Hair follicular keratinocyte (primary cell): ENCODE results near the gene CYTL1. TPM values are rescaled to one million over a fixed set of nuclear protein-coding genes. Genes with fewer than 3 reads are reported as not detected.

Experiments used
- total RNA-seq: library from RNA; depleted of rRNA; stranded (reverse); fragments of >200 nt; gene quantifications from 2 replicates; pipeline ENCODE4 v1.2.3, GENCODE V29; 2015

Gene CYTL1, protein sequence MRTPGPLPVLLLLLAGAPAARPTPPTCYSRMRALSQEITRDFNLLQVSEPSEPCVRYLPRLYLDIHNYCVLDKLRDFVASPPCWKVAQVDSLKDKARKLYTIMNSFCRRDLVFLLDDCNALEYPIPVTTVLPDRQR
- 0.55 TPM in 1 of 2 replicates, not detected in the other for total RNA-seq

DNA sequence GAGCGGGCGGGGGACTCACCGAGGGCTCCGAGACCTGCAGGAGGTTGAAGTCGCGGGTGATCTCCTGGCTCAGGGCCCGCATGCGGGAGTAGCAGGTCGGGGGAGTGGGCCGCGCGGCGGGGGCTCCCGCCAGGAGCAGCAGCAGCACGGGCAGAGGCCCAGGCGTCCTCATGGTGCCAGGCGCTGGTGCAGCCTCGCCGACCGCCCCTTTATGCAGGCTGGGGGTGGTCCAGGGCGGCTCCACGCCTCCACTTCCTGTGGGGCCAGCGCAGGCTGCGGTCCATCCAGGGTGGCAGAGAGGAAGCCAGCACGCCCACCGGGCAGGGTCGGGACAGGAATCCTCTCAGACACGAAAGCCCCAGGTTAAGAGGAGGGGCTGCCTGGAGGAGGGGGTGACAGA, at the start of gene CYTL1:
CYTL1 (minus strand) TSS at position 185 of the 400 bp plus-strand sequence; CDS start at position 172, 13 bp downstream.

DNA sequence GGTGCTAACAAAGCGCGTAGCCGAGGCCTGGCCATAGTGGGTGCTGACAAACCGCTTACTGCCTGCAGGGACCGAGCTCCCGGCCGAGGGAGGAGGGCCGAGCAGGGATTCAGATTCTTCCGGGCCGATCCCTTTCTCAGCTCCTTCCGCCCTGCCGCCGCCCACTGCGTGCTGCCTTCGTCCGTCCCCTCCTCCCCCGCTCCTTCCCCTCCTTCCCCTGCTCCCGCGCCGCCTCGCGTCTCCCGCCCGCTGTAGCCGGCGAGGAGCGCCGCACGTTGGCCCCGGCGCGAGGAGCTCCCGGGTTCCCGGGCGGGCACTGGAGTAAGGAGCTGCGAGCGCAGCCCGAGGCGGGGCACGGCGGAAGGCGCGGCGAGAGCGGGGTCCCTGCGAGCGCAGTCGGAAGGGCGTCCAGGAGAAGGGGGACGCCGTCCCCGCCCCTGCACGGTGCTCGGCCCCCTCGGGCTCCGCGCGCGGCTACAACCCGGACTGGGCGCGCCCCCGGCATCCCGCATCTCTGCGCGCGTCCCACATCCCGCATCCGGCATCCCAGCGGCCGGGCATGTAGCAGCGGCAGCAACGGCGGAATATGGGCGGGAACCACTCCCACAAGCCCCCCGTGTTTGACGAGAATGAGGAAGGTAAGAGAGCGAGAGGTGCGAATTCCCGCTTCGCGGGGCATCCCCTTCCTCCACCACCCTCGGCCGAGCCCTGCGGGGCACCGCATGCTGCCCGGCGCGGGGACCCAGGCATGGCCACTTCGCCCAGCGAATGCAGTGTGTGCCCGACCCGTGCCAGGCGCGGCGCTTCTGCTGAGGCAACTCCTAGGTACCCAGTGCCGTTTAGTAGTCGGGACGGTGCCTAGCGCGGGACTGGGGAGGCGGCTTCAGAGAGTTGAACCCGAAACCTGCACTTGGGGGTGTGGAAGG, 32.3 kb upstream of the CYTL1 start, which contains the start of gene STK32B:
STK32B (plus strand) TSS at position 203 of the 926 bp plus-strand sequence.

Other genes with a start within 250 kb of the CYTL1 start
- gene MSX1, start 159.8 kb downstream of the CYTL1 start, total RNA-seq: 0.08 and 1.1 TPM in 2 replicates
- gene STK32B, start 32.0 kb upstream of the CYTL1 start, total RNA-seq: 1.1 and 2.0 TPM in 2 replicates